ENCODE results near the gene LRRC75A.

- TF ChIP-seq, protein P1, sequence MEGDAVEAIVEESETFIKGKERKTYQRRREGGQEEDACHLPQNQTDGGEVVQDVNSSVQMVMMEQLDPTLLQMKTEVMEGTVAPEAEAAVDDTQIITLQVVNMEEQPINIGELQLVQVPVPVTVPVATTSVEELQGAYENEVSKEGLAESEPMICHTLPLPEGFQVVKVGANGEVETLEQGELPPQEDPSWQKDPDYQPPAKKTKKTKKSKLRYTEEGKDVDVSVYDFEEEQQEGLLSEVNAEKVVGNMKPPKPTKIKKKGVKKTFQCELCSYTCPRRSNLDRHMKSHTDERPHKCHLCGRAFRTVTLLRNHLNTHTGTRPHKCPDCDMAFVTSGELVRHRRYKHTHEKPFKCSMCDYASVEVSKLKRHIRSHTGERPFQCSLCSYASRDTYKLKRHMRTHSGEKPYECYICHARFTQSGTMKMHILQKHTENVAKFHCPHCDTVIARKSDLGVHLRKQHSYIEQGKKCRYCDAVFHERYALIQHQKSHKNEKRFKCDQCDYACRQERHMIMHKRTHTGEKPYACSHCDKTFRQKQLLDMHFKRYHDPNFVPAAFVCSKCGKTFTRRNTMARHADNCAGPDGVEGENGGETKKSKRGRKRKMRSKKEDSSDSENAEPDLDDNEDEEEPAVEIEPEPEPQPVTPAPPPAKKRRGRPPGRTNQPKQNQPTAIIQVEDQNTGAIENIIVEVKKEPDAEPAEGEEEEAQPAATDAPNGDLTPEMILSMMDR (IDR thresholded peaks at IDR 0.05): no peak
- TF ChIP-seq POLR2A (IDR thresholded peaks at IDR 0.05) (no peak), POLR2AphosphoS5 (IDR thresholded peaks at IDR 0.05) (no peak)
These were observed 47.6 kb downstream of the LRRC75A start for GRCh38 chr17:16444258-16444886.
